Panc1 (cell line): ENCODE measurements around the gene MSH3.

Experiments used
- POLR2AphosphoS5 ChIP-seq: IDR thresholded peaks from 2 replicates; pipeline ENCODE4 v1.6.1; 2012; ENCODE audit warnings: mild to moderate bottlenecking, low read depth, low read length, moderate library complexity
- REST ChIP-seq, 2 experiments: IDR thresholded peaks; 2 replicates each; pipeline ENCODE4 v1.6.1; 2011 to 2012; ENCODE audit warnings: low read depth in 2 of 2, control low read depth in 1 of 2, low read length in 1 of 2, mild to moderate bottlenecking in 1 of 2, moderate library complexity in 1 of 2; ENCODE audit not compliant: insufficient read depth in 1 of 2
- SIN3A ChIP-seq: IDR thresholded peaks from 2 replicates; pipeline ENCODE4 v1.6.1; 2012; ENCODE audit warnings: low read depth, mild to moderate bottlenecking, low read length, moderate library complexity, borderline replicate concordance; ENCODE audit not compliant: insufficient read depth
- TCF7L2 ChIP-seq: IDR thresholded peaks from 2 replicates; pipeline ENCODE4 v1.6.1; 2011; ENCODE audit warnings: mild to moderate bottlenecking, low read depth, low read length, inconsistent platforms
- TF ChIP-seq, protein P1 (sequence below): fragments of 450-650 bp; IDR thresholded peaks from 2 replicates; pipeline ENCODE4 v1.5.1; 2017; ENCODE audit warnings: mild to moderate bottlenecking

- TF ChIP-seq SIN3A (no peak), TCF7L2 (no peak), POLR2AphosphoS5 (no peak), REST (IDR thresholded peaks at IDR 0.05; ENCODE audit: insufficient read depth in 1 of 2, low read depth in 2 of 2, low read length in 1 of 2) (no peak)
- TF ChIP-seq, protein P1, sequence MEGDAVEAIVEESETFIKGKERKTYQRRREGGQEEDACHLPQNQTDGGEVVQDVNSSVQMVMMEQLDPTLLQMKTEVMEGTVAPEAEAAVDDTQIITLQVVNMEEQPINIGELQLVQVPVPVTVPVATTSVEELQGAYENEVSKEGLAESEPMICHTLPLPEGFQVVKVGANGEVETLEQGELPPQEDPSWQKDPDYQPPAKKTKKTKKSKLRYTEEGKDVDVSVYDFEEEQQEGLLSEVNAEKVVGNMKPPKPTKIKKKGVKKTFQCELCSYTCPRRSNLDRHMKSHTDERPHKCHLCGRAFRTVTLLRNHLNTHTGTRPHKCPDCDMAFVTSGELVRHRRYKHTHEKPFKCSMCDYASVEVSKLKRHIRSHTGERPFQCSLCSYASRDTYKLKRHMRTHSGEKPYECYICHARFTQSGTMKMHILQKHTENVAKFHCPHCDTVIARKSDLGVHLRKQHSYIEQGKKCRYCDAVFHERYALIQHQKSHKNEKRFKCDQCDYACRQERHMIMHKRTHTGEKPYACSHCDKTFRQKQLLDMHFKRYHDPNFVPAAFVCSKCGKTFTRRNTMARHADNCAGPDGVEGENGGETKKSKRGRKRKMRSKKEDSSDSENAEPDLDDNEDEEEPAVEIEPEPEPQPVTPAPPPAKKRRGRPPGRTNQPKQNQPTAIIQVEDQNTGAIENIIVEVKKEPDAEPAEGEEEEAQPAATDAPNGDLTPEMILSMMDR = no peak
Measured at GRCh38 chr5:80725446-80725845, 71.0 kb downstream of the MSH3 start.
